Common myeloid progenitor, CD34-positive (primary cell): ENCODE measurements around the gene NR1H4.

ENCODE experiments used
- CTCF ChIA-PET: fragments of 350-600 bp; sonication (Branson Sonifier 250); formaldehyde crosslinking; loops from one replicate; lab custom pipeline; 2021; ENCODE audit warnings: antibody characterized with exemption; lab: Charles Lee
- POLR2A ChIA-PET: fragments of 350-600 bp; sonication (Branson Sonifier 250); formaldehyde crosslinking; loops from one replicate; lab custom pipeline; 2021; ENCODE audit warnings: antibody characterized with exemption; lab: Charles Lee
- DNase-seq, 3 donors: peaks; one replicate each; pipeline versions ENCODE4 v3.0.0 to v3.0.0-alpha.2; 2013
- H3K27ac ChIP-seq, 2 experiments: 1 replicate in 1 of 2; 2 replicates in 1 of 2; pipeline ENCODE4 v1.7.0; 2013; ENCODE audit warnings: inconsistent platforms in 2 of 2, low read length in 2 of 2, mild to moderate bottlenecking in 2 of 2, low read depth in 1 of 2, moderate library complexity in 1 of 2; ENCODE audit not compliant: severe bottlenecking in 2 of 2, insufficient read depth in 1 of 2, poor library complexity in 1 of 2
- H3K27me3 ChIP-seq, 5 experiments: replicated peaks in 2 of 5; 1 replicate in 3 of 5; 2 replicates in 2 of 5; pipeline versions ENCODE4 v1.6.1 to v1.7.0; 2013; ENCODE audit warnings: low read length in 4 of 5, mild to moderate bottlenecking in 2 of 5, moderate library complexity in 2 of 5, inconsistent platforms in 1 of 5; ENCODE audit not compliant: insufficient read depth in 5 of 5, control insufficient read depth in 4 of 5
- H3K36me3 ChIP-seq, 4 experiments: 1 replicate in 2 of 4; 2 replicates in 2 of 4; pipeline versions ENCODE4 v1.6.1 to v1.7.0; 2013; ENCODE audit warnings: low read length in 3 of 4, control low read depth in 1 of 4, mild to moderate bottlenecking in 1 of 4; ENCODE audit not compliant: control insufficient read depth in 4 of 4, insufficient read depth in 4 of 4
- H3K4me1 ChIP-seq, 4 experiments: 1 replicate in 3 of 4; 2 replicates in 1 of 4; pipeline versions ENCODE4 v1.6.1 to v1.7.1; 2013; ENCODE audit warnings: low read length in 3 of 4, mild to moderate bottlenecking in 3 of 4, control low read depth in 1 of 4, inconsistent platforms in 1 of 4, moderate library complexity in 1 of 4; ENCODE audit not compliant: control insufficient read depth in 4 of 4, insufficient read depth in 4 of 4; ENCODE audit errors: control extremely low read depth in 1 of 4
- H3K4me3 ChIP-seq, 7 experiments: 1 replicate in 4 of 7; 2 replicates in 3 of 7; pipeline versions ENCODE4 v1.5.1 to v1.7.0; 2013; ENCODE audit warnings: mild to moderate bottlenecking in 7 of 7, low read length in 6 of 7, moderate library complexity in 6 of 7, inconsistent platforms in 2 of 7, low read depth in 2 of 7, control low read depth in 1 of 7; ENCODE audit not compliant: insufficient read depth in 4 of 7, control insufficient read depth in 1 of 7; ENCODE audit errors: extremely low read depth in 1 of 7
- H3K9me3 ChIP-seq, 5 experiments: 1 replicate in 4 of 5; 2 replicates in 1 of 5; pipeline versions ENCODE4 v1.6.1 to v1.7.1; 2013; ENCODE audit warnings: low read length in 4 of 5, mild to moderate bottlenecking in 2 of 5, inconsistent platforms in 1 of 5, low read depth in 1 of 5, moderate library complexity in 1 of 5; ENCODE audit not compliant: control insufficient read depth in 4 of 5, insufficient read depth in 2 of 5; ENCODE audit errors: control extremely low read depth in 1 of 5
- WGBS: methylation state at CpG from one replicate; pipeline ENCODE4 v1.1.5; 2013; ENCODE audit not compliant: insufficient coverage; 5-methylcytosine and 5-hydroxymethylcytosine counted together

Gene NR1H4

DNA sequence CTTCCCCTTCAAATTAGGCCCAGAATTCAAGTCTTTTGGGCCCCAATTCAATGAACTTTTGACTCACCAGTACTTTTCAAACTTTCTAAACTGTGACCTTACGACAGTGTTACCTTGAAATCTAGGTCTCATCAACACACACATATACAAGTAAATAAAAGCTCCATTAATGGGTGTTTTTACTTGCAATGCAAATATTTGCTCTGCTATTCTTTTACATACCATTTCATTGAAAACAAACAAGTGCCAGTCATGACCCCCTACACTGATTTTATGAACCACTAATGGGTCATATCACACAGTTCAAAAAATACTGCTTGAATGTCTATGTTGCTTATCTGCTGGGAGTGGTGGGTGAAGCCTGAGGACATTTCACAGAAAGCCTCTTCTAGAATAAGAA lies 9.1 kb upstream of the NR1H4 start:
- Histone ChIP-seq H3K27me3 (no peaks in the 10 kb centered on the region), H3K36me3 (no peaks in the 10 kb centered on the region), H3K9me3 (no peaks in the 10 kb centered on the region), H3K27ac (no peak overlapping the region), H3K4me3 (no peak overlapping the region), H3K4me1 (no peaks in the 10 kb centered on the region)
- WGBS, result no CpG with 5 or more reads among the region's 1 CpG
- no peak for DNase-seq
- ChIA-PET CTCF (interaction anchor here (0.9 kb wide), 1 partner anchor 8 kb away, joined by 3 read pairs; no protein-coding TSS in a partner anchor), POLR2A (no interaction called here)

- ChIA-PET CTCF (no interaction called here), POLR2A (no interaction called here)
- no peaks in the 10 kb centered on the region for H3K36me3 ChIP-seq
- DNase-seq, result no peak
- no peak overlapping the region for H3K27ac ChIP-seq
- no peak overlapping the region for H3K4me3 ChIP-seq
- no peaks in the 10 kb centered on the region for H3K4me1 ChIP-seq
- H3K9me3 ChIP-seq, result peaks cover 0 to 2% (median 0%) of the 10 kb centered on the region in 5 experiments
- peaks cover 0 to 3% (median 0%) of the 10 kb centered on the region in 5 experiments for H3K27me3 ChIP-seq
Measured at GRCh38 chr12:100468126-100468525, 5.5 kb upstream of the NR1H4 start.

- DNase-seq, result no peak
- no peaks in the 10 kb centered on the region for H3K36me3 ChIP-seq
- no peak overlapping the region for H3K4me3 ChIP-seq
- H3K27me3 ChIP-seq, result peaks cover 0 to 8% (median 0%) of the 10 kb centered on the region in 5 experiments
- 71% methylated on average over 1 of the region's 2 CpGs for WGBS
- H3K9me3 ChIP-seq, result peaks cover 0 to 2% (median 0%) of the 10 kb centered on the region in 5 experiments
- CTCF ChIA-PET, result no interaction called here
- H3K4me1 ChIP-seq, result no peaks in the 10 kb centered on the region
- no peak overlapping the region for H3K27ac ChIP-seq
- POLR2A ChIA-PET, result no interaction called here
Measured at GRCh38 chr12:100472325-100472724, 1.3 kb upstream of the NR1H4 start.

- 69% methylated on average over 2 of the region's 3 CpGs for WGBS
- ChIA-PET CTCF (no interaction called here), POLR2A (no interaction called here)
- peaks cover 0 to 2% (median 0%) of the 10 kb centered on the region in 5 experiments for H3K9me3 ChIP-seq
- H3K36me3 ChIP-seq, result no peaks in the 10 kb centered on the region
- no peak overlapping the region for H3K27ac ChIP-seq
- H3K27me3 ChIP-seq, result peaks cover 0 to 8% (median 0%) of the 10 kb centered on the region in 5 experiments
- no peak overlapping the region for H3K4me3 ChIP-seq
- no peak for DNase-seq
- H3K4me1 ChIP-seq, result no peaks in the 10 kb centered on the region
Measured at GRCh38 chr12:100473050-100473715, 483 bp upstream of the NR1H4 start.

DNA sequence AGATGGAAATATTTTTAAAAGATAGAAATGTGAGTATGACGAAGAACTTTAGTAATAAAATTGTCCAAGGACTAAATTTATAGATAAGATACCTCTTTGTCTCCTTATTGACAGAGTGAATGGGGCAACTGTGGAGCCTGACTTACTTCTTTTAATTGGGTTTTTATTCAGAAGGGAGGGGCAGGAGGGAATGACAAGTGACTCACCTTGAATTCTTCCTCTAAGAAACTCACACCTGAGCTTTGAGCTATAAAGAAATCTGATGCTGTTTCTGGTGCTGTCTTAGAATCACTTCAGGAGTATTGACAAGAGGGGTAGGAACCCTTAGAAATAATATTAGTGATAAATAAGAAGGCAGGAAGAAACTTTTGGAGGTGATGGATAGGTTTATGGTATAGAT lies 951 bp downstream of the NR1H4 start:
- Histone ChIP-seq H3K27me3 (peaks cover 0 to 11% (median 0%) of the 10 kb centered on the region in 5 experiments), H3K4me3 (no peak overlapping the region), H3K27ac (no peak overlapping the region), H3K4me1 (no peaks in the 10 kb centered on the region), H3K9me3 (peaks cover 0 to 2% (median 0%) of the 10 kb centered on the region in 5 experiments), H3K36me3 (no peaks in the 10 kb centered on the region)
- no peak for DNase-seq
- no CpG with 5 or more reads among the region's 1 CpG for WGBS
- POLR2A ChIA-PET, result interaction anchor here (0.6 kb wide), 1 partner anchor 1053 kb away, joined by 6 read pairs; no protein-coding TSS in a partner anchor
- CTCF ChIA-PET, result no interaction called here

DNA sequence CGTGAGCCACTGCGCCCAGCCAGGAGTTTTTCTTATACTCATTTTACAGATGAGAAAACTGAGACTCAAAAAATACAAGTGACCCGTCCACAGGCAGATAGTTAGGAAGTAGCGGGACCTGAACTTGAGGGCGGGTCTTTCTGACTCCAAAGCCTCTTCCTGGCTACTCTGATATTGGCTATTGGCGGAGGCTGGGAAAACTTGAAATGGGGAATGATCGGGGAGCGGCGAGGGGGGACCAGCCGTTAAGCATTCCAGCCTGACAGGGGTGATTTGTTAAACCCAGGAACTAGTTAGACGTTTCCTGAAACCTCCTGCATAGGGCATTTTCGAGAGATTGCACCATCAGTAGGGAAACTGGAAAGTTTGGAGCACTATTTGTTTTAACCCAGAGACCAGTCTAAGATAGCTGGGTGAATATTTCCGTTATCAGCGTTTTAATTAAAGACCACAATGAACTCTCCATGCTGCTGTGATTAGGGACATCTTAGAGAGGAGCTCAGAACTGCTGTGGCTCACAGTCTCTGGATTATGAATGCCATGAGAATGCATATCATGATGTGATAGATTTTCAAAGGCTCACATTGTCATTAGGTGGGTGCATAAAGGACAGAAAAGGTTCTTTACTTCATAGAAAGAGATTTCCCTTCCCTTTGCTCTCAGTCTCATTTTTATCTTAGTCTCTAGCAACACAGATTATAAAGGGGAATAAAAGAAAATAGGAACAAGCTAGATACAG lies 2.5 kb downstream of the NR1H4 start:
- no peak overlapping the region for H3K27ac ChIP-seq
- whole genome bisulfite sequencing, result 61% methylated on average over 14 of the region's 14 CpGs
- H3K27me3 ChIP-seq, result peaks cover 0 to 12% (median 0%) of the 10 kb centered on the region in 5 experiments
- ChIA-PET CTCF (no interaction called here), POLR2A (no interaction called here)
- no peak for DNase-seq
- H3K4me3 ChIP-seq, result no peak overlapping the region
- H3K36me3 ChIP-seq, result no peaks in the 10 kb centered on the region
- H3K4me1 ChIP-seq, result no peaks in the 10 kb centered on the region
- H3K9me3 ChIP-seq, result peaks cover 0 to 2% (median 0%) of the 10 kb centered on the region in 5 experiments

DNA sequence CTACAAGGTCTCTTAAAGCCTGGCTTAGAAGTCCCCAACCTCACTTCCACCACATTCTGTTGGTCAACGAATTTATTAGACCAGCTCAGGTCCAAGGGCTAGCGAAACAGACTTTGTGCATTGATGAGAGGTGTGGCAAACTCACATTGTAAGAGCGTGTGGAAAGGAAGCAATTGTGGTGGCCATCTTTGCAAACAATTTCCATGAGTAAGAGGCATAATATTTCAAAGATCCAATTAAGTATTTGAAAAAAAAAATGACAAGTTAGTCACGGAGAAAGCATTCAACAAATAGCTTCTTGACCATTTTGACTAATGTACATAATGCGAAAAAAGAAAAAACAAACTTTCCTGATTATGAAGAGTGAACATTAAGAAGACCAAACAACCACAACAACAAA lies 7.4 kb downstream of the NR1H4 start:
- 100% methylated on average over 4 of the region's 5 CpGs for WGBS
- ChIA-PET CTCF (no interaction called here), POLR2A (no interaction called here)
- Histone ChIP-seq H3K9me3 (no peaks in the 10 kb centered on the region), H3K27ac (no peak overlapping the region), H3K4me3 (no peak overlapping the region), H3K36me3 (no peaks in the 10 kb centered on the region), H3K27me3 (peaks cover 0 to 7% (median 0%) of the 10 kb centered on the region in 5 experiments), H3K4me1 (no peaks in the 10 kb centered on the region)
- DNase-seq, result no peak
